GM21717 (cell line): ENCODE measurements around the gene TSGA10IP.

Experiments used
- ATAC-seq: cut with Tn5 transposase; IDR thresholded peaks from one replicate; pipeline ENCODE4 v1.9.1; 2021; ENCODE audit warnings: mild to moderate bottlenecking, moderate library complexity; ENCODE audit not compliant: unreplicated experiment

TSGA10IP gene

DNA sequence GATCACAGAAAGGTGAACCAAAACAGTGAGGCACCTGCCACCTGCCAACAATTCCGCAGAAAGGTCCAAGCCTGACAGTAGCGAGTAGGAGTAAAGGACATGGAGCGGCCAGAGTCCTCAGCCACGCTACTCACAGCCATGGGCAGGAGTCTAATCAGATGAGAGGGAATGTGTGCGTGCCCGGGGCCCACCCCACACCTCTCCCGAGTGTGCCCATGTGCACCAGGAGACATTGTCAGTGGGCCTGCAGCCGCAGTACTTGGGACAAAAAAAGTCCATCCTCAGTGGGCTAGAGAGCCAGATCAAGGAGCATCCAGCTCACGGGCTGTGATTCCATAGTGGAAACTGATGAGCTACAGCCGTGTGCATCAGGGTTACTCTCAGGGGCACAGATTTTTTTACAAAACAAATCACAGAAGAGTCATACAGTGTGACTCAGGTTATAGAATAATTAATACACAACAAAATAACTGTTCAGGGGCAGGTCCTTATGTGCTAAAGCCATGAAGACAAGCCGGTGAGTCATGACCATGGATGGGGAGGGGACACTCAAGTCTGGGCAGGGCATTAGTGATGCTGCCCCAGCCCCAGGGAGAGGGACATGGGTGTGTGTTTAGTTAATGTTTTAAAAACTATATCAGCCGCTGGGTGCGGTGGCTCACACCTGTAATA lies 28.3 kb downstream of the TSGA10IP start:
- no peak for ATAC-seq

DNA sequence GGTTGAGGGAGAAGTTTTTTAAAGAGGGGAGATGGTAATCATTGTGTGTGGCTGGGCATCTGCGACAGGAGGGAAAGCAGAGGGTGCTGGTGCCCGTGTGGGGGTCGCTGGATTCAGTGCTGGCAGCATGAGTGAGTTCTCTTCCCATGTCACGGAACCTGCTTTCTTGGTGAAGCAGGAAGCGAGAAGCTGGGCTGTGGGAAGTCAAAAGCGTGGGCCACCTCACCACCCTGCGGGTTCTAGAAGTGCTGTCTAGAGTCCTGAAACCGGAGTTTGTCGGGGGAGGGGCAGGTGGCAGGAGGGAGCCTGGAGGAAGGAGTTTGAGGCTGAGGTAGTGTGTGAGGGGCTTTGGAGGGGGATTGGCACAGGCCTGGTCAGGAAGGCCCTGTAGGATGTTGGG lies 30.5 kb downstream of the TSGA10IP start:
- ATAC-seq, result no peak

- ATAC-seq, result no peak
These were observed 31.2 kb downstream of the TSGA10IP start for GRCh38 chr11:65976216-65977176.

GRCh38 chr11:65977621-65978390 lies 32.5 kb downstream of the TSGA10IP start:
- no peak for ATAC-seq

GRCh38 chr11:65978391-65979238 lies 33.3 kb downstream of the TSGA10IP start:
- no peak for ATAC-seq

GRCh38 chr11:65979261-65979759 lies 34.0 kb downstream of the TSGA10IP start:
- ATAC-seq, result no peak

GRCh38 chr11:65981101-65981740 lies 35.9 kb downstream of the TSGA10IP start:
- ATAC-seq, result no peak

GRCh38 chr11:65981972-65982823 lies 36.9 kb downstream of the TSGA10IP start:
- ATAC-seq, result no peak

DNA sequence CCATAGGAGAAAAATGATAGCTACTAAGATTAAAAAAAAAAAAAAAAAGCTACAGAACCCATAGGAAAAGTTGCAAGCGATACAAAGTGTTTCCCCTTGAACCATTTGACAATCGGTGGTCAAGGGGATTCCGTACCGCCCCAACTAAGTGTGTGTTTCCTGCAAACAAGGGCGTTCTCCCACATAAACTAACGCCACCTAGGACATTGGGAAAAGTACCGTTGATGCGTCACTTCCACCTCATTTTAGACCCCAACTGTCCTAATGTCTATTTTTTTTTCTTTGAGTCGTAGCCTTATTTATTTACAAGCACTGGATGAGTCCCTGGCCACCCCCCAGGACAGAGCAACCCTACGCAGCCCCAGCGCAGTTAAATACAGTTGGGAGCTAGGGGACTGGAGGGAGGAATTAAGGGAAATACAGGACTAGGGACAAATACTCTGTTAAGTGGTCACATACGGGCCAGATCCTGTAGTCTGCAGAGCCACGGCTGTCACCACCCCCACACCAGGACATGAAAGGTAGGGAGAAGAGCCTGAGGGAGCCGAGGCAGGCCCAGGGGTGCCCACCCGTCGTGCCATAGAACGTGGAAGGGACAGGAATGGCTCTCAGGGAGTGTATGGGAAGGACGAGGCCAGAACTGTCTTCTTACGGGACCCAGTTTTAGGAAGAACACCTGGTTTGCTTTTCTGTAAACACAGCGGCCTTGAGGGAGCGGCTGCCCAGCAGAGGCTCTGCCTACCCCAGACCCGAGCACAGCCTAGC lies 37.7 kb downstream of the TSGA10IP start:
- no peak for ATAC-seq

- no peak for ATAC-seq
These were observed 38.3 kb downstream of the TSGA10IP start for GRCh38 chr11:65983589-65983987.

DNA sequence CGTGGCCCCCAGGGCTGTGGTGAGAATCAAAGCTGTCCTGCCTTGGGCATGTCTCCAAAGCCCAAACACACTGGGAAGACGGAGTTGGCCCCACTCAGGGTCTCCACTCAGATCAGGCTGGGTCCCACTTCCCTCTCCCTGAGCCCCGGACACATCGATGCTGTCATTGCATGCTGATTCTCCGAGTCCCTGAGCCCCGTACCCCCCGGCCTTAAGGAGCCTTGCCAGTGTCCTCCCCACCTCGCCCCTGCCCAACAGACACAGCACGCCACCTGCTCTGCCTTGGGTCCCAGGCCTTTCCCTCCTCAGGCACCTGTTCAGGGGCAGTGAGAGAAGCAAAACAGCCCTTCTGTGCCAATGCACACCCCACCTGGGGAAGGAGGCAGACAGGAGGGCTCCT lies 42.1 kb downstream of the TSGA10IP start:
- no peak for ATAC-seq

DNA sequence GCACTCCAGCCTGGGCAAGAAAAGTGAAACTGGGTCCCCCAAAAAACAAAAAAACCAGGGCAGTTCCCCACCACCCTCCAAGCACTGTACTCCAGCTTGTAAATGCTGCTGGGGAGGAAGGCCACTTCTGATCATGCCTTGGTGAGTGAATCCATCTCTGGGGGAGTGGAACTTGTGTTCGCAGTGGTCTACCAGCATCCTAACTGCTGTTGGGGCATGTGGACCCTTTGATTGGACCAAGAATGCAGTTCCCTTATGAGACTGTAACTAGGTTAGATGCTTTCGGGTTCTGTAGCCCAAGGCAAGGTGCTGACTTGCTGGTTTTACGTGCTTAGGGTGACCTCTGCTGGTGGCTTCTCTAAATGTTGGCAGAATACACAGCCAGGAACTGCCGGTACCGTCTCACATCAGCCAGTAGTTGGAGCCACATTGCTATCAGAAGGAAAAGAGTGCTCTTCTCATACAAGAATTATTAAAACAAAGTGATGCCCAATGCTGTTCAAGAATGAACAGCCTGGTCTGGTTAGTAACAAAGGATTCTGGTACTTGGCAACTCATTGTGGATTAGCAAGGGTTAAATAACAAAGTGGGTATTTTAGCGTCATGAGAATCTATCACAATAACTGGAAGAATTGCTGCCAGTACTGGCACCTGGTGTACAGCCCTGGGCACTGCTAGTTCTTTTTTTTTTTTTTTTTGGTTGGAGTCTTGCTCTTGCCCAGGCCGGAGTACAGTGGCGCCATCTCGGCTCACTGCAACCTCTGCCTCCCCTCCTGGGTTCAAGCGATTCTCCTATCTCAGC lies 43.7 kb downstream of the TSGA10IP start:
- peak; percentile 81 for ATAC-seq

- no peak for ATAC-seq
These were observed 46.8 kb downstream of the TSGA10IP start for GRCh38 chr11:65992056-65992455.

DNA sequence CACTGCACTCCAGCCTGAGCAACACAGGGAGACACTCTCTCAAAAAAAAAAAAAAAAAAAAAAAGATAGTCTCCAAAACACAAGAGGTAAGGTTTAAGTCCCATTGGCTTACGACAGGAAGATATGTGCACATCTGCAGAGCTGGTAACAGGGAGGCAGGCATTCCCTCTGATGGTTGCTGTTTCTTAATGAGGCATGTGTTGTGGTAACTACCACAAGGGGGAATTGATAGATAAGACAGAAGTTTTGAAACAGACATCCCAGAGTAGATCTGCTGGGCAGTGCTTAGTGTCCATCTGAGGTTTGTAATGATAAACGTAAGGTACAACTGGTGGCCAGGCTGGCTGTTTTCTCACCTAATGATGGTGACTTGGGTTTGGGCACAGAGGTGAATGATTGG lies 52.0 kb downstream of the TSGA10IP start:
- no peak for ATAC-seq

DNA sequence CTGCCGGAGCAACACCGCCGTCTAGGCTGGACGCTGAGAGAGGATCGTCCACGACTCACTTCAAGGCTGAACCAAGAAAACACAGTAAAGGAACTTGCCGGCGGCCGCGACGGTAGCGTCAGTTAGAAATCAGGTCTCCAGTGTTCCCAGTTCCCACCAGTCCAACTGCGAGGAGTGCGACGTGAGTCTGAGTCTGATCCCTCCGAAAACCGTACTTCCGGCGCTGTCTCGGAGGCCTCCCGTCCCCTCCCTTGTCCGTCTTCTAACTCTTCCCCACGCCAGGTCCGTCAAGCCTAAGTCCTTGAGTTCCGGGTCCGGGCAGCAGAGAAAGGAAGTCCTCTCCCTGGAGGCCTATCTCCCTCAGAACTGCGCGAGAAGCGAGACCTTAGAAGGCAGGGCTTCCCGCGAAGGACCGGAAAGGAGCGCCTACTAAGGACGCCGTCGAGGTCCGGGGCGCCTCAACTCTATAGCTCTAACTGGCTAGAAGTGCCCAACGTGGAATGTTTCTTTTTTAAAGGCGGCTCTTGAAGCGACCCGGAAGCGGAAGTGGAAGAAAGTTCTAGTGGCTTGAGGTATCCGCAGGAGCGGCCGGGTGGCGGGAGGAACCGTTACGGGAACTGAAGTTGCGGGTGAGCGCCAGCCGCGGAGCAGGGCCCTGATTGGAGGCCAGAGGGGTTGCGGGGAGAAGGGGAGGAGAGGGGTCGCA lies 56.8 kb downstream of the TSGA10IP start, which contains the start of the genes BANF1 and EIF1AD:
Gene BANF1 (plus strand): TSS at position 562 of the 706 bp plus-strand sequence. CDS start 748 bp downstream, outside the sequence.
Gene EIF1AD (minus strand): TSS at position 216 of the 706 bp plus-strand sequence. CDS start 1,768 bp downstream, outside the sequence.
- peak; percentile 64 for ATAC-seq

- ATAC-seq, result peak; percentile 38
These were observed 57.5 kb downstream of the TSGA10IP start for GRCh38 chr11:66002648-66003225.
